Head of caudate nucleus (tissue), 42 donors: ENCODE measurements around the gene MEAF6.
A peak's percentile ranks its signal among the peaks of the same experiment; 100 is the strongest.

Experiments used
- DNase-seq, 42 donors: peaks; one replicate each; pipeline versions ENCODE4 v3.0.0 to v3.0.0-alpha.2; 2020 to 2021; ENCODE audit warnings: mixed read lengths in 7 of 42
- intact Hi-C: fragments of 100-400 bp; cut with DNase I; formaldehyde crosslinking; loops from one replicate; pipeline ENCODE4 v1.15.0; 2022

The MEAF6 gene

GRCh38 chr1:37493336-37494098 lies 21.0 kb downstream of the MEAF6 start:
- intact Hi-C loops = no loop called here
- DNase-seq = no peak

- peak in 1 of 42 donors; percentile 27 for DNase-seq
- intact Hi-C loops = no loop called here
These were observed 27.0 kb downstream of the MEAF6 start for GRCh38 chr1:37487619-37487984.

- intact Hi-C loops = no loop called here
- peak; percentile 49 to 91 (median 77) for DNase-seq
These were observed 27.6 kb downstream of the MEAF6 start for GRCh38 chr1:37486680-37487618.

GRCh38 chr1:37485902-37486679 lies 28.5 kb downstream of the MEAF6 start:
- no peak for DNase-seq
- intact Hi-C loops = no loop called here

GRCh38 chr1:37484325-37485051 lies 30.1 kb downstream of the MEAF6 start:
- intact Hi-C loops = no loop called here
- DNase-seq = no peak

GRCh38 chr1:37483785-37484184 lies 30.8 kb downstream of the MEAF6 start:
- intact Hi-C loops = no loop called here

GRCh38 chr1:37482796-37483744 lies 31.5 kb downstream of the MEAF6 start:
- DNase-seq = no peak

More at GRCh38 chr1:37483785-37484184, 30.8 kb downstream of the MEAF6 start:
- DNase-seq = no peak

GRCh38 chr1:37482004-37482785 lies 32.4 kb downstream of the MEAF6 start:
- no peak for DNase-seq
- intact Hi-C loops = no loop called here

More at GRCh38 chr1:37482796-37483744, 31.5 kb downstream of the MEAF6 start:
- intact Hi-C loops = no loop called here

- intact Hi-C loops = no loop called here
- DNase-seq = no peak
These were observed 33.1 kb downstream of the MEAF6 start for GRCh38 chr1:37481289-37482003.

GRCh38 chr1:37480581-37481288 lies 33.8 kb downstream of the MEAF6 start:
- intact Hi-C loops = no loop called here
- no peak for DNase-seq

- intact Hi-C loops = no loop called here
- no peak for DNase-seq
These were observed 34.5 kb downstream of the MEAF6 start for GRCh38 chr1:37480125-37480466.

GRCh38 chr1:37479255-37480124 lies 35.1 kb downstream of the MEAF6 start:
- intact Hi-C loops = no loop called here
- DNase-seq = peak in 5 of 42 donors; percentile 31 to 74 (median 52)

- intact Hi-C loops = no loop called here
These were observed 35.7 kb downstream of the MEAF6 start for GRCh38 chr1:37478890-37479254.

GRCh38 chr1:37478451-37478881 lies 36.1 kb downstream of the MEAF6 start:
- DNase-seq = peak in 1 of 42 donors; percentile 23
- intact Hi-C loops = no loop called here

More at GRCh38 chr1:37478890-37479254, 35.7 kb downstream of the MEAF6 start:
- DNase-seq = peak in 1 of 42 donors; percentile 11

- intact Hi-C loops = no loop called here
- peak in 1 of 42 donors; percentile 29 for DNase-seq
These were observed 36.6 kb downstream of the MEAF6 start for GRCh38 chr1:37477946-37478345.
